Measurements from ENCODE around the gene SNTG2.
"Not testable (repeated sequence)": the region's sequence is repeated elsewhere in the genome, so short reads cannot be mapped to it uniquely, and the experiment has no call there.

SNTG2 gene

GRCh38 chr2:1341404-1342120, 390.9 kb downstream of the SNTG2 start:
- peak; percentile 73 for DNase-seq

- DNase-seq: no peak
These were observed 398.1 kb downstream of the SNTG2 start for GRCh38 chr2:1348789-1349188.

GRCh38 chr2:1350111-1350510, 399.5 kb downstream of the SNTG2 start:
- no peak for DNase-seq

GRCh38 chr2:1353124-1353523, 402.5 kb downstream of the SNTG2 start:
- no peak for DNase-seq

GRCh38 chr2:1353543-1353942, 402.9 kb downstream of the SNTG2 start:
- DNase-seq: no peak

- peak; percentile 89 for DNase-seq
These were observed 409.5 kb downstream of the SNTG2 start for GRCh38 chr2:1360144-1360543.

GRCh38 chr2:1360557-1361250, 410.1 kb downstream of the SNTG2 start:
- DNase-seq: peak; percentile 95

- no peak for DNase-seq
These were observed 412.7 kb downstream of the SNTG2 start for GRCh38 chr2:1363367-1363766.

- DNase-seq: peak; percentile 90
These were observed 416.0 kb downstream of the SNTG2 start for GRCh38 chr2:1366546-1367134.

GRCh38 chr2:1367601-1368000, 417.0 kb downstream of the SNTG2 start:
- no peak for DNase-seq

GRCh38 chr2:1369905-1370304, 419.3 kb downstream of the SNTG2 start:
- DNase-seq: no peak

- DNase-seq: no peak
These were observed 419.8 kb downstream of the SNTG2 start for GRCh38 chr2:1370461-1370860.

GRCh38 chr2:1371082-1371481, 420.4 kb downstream of the SNTG2 start:
- DNase-seq: no peak

GRCh38 chr2:1373830-1374229, 423.2 kb downstream of the SNTG2 start:
- no peak for DNase-seq

GRCh38 chr2:1374287-1374686, 423.6 kb downstream of the SNTG2 start:
- DNase-seq: no peak

GRCh38 chr2:1375794-1376193, 425.1 kb downstream of the SNTG2 start:
- DNase-seq: peak; percentile 58

GRCh38 chr2:1377473-1377872, 426.8 kb downstream of the SNTG2 start:
- no peak for DNase-seq

- DNase-seq: no peak
These were observed 428.0 kb downstream of the SNTG2 start for GRCh38 chr2:1378456-1379150.

GRCh38 chr2:1381644-1382043, 431.0 kb downstream of the SNTG2 start:
- DNase-seq: no peak

GRCh38 chr2:1387954-1388725, 437.5 kb downstream of the SNTG2 start:
- not testable (repeated sequence) for DNase-seq

GRCh38 chr2:1390118-1390517, 439.5 kb downstream of the SNTG2 start:
- not testable (repeated sequence) for DNase-seq

- DNase-seq: no peak
These were observed 442.7 kb downstream of the SNTG2 start for GRCh38 chr2:1393321-1393720.
